Gastrocnemius medialis (tissue), 4 donors: ENCODE data around the gene ITGB7. TPM values are rescaled to one million over a fixed set of nuclear protein-coding genes. Genes with fewer than 3 reads are reported as not detected.

Experiments used
- ATAC-seq, 2 donors: fragments of 150-250 bp; one replicate each; pipeline ENCODE4 v1.9.1; 2016
- DNase-seq, 2 donors: peaks; one replicate each; pipeline ENCODE4 v3.0.0-alpha.2; 2019
- H3K27ac ChIP-seq, 4 donors: fragments of 200-600 bp; sonication (generic); 1 replicate in 1 of 4; 2 replicates in 3 of 4; pipeline ENCODE4 v1.5.1; 2016 to 2018; ENCODE audit warnings: mild to moderate bottlenecking in 2 of 4, moderate library complexity in 1 of 4
- H3K27me3 ChIP-seq, 3 donors: fragments of 200-600 bp; sonication (generic) in 2 of 3; 1 replicate in 1 of 3; 2 replicates in 2 of 3; pipeline versions ENCODE4 v1.5.1 to v1.6.0; 2016 to 2019; ENCODE audit warnings: mild to moderate bottlenecking in 1 of 3, moderate library complexity in 1 of 3
- H3K36me3 ChIP-seq, 2 donors: fragments of 200-600 bp; sonication (generic) in 1 of 2; one replicate each; pipeline ENCODE4 v1.5.1; 2017 to 2018
- H3K4me1 ChIP-seq, 2 donors: fragments of 200-600 bp; sonication (generic) in 1 of 2; one replicate each; pipeline ENCODE4 v1.5.1; 2016 to 2017; ENCODE audit warnings: mild to moderate bottlenecking in 2 of 2
- H3K4me3 ChIP-seq, 4 donors: fragments of 200-600 bp; sonication (generic) in 3 of 4; 1 replicate in 1 of 4; 2 replicates in 3 of 4; pipeline ENCODE4 v1.5.1; 2016 to 2019; ENCODE audit warnings: mild to moderate bottlenecking in 2 of 4
- H3K9me3 ChIP-seq, 3 donors: fragments of 200-600 bp; sonication (generic) in 2 of 3; 1 replicate in 1 of 3; 2 replicates in 2 of 3; pipeline ENCODE4 v1.5.1; 2016 to 2019
- POLR2A ChIP-seq, 2 donors: fragments of 450-650 bp; IDR thresholded peaks; one replicate each; pipeline ENCODE4 v1.6.1; 2017; ENCODE audit warnings: antibody characterized with exemption in 2 of 2, mild to moderate bottlenecking in 2 of 2, moderate library complexity in 2 of 2
- in situ Hi-C, 4 donors: fragments of 200-750 bp; cut with MboI; loops; one replicate each; pipeline versions ENCODE4 v1.15.0 to v1.8.0; 2017; ENCODE audit warnings: low sequenced_read_pairs in 4 of 4
- intact Hi-C: fragments of 100-400 bp; cut with DNase I; formaldehyde crosslinking; loops from one replicate; pipeline ENCODE4 v1.15.1; 2023; ENCODE audit warnings: low total_unique reads
- total RNA-seq, 4 donors: library from RNA; depleted of rRNA; stranded (reverse); fragments of >200 nt; gene quantifications; one replicate each; pipeline versions ENCODE4 v1.1.0 to v1.2.3, GENCODE V29; 2016
- TF ChIP-seq, protein P1 (sequence below), 5 experiments: fragments of 450-650 bp in 3 of 5; fragments of 200-600 bp in 2 of 5; sonication (generic) in 2 of 5; IDR thresholded peaks in 4 of 5; conservative IDR thresholded peaks in 1 of 5; 1 replicate in 4 of 5; 2 replicates in 1 of 5; pipeline ENCODE4 v1.5.1; 2016 to 2019; ENCODE audit warnings: antibody characterized with exemption in 5 of 5, mild to moderate bottlenecking in 3 of 5, moderate library complexity in 3 of 5

Gene ITGB7
- total RNA-seq, 4 donors from 2014 or later = 0.73 to 0.81 TPM; not detected in 2

GRCh38 chr12:53201177-53201541 lies 5.9 kb downstream of the ITGB7 start:
- no peak overlapping the region for H3K4me3 ChIP-seq
- DNase-seq (no peak), ATAC-seq (no peak)
- H3K36me3 ChIP-seq = no peaks in the 10 kb centered on the region
- H3K4me1 ChIP-seq = peaks cover 0 to 9% of the 10 kb centered on the region in 2 donors
- in situ Hi-C loops (no loop called here), intact Hi-C loops (no loop called here)
- no peak for TF ChIP-seq POLR2A (IDR thresholded peaks at IDR 0.05)
- TF ChIP-seq, protein P1, sequence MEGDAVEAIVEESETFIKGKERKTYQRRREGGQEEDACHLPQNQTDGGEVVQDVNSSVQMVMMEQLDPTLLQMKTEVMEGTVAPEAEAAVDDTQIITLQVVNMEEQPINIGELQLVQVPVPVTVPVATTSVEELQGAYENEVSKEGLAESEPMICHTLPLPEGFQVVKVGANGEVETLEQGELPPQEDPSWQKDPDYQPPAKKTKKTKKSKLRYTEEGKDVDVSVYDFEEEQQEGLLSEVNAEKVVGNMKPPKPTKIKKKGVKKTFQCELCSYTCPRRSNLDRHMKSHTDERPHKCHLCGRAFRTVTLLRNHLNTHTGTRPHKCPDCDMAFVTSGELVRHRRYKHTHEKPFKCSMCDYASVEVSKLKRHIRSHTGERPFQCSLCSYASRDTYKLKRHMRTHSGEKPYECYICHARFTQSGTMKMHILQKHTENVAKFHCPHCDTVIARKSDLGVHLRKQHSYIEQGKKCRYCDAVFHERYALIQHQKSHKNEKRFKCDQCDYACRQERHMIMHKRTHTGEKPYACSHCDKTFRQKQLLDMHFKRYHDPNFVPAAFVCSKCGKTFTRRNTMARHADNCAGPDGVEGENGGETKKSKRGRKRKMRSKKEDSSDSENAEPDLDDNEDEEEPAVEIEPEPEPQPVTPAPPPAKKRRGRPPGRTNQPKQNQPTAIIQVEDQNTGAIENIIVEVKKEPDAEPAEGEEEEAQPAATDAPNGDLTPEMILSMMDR (IDR thresholded peaks at IDR 0.05 in 4 of 5, conservative IDR thresholded peaks at IDR 0.05 in 1 of 5) = no peak
- H3K27me3 ChIP-seq = peaks cover 0 to 5% (median 3%) of the 10 kb centered on the region in 3 donors
- no peak overlapping the region for H3K27ac ChIP-seq
- H3K9me3 ChIP-seq = no peaks in the 10 kb centered on the region

GRCh38 chr12:53200458-53201176 lies 6.4 kb downstream of the ITGB7 start:
- H3K4me1 ChIP-seq = peaks cover 0 to 9% of the 10 kb centered on the region in 2 donors
- no peaks in the 10 kb centered on the region for H3K36me3 ChIP-seq
- peaks cover 0 to 5% (median 3%) of the 10 kb centered on the region in 3 donors for H3K27me3 ChIP-seq
- no peak overlapping the region for H3K27ac ChIP-seq
- in situ Hi-C loops = no loop called here
- no peak for ATAC-seq
- no peaks in the 10 kb centered on the region for H3K9me3 ChIP-seq
- no peak for DNase-seq
- intact Hi-C loops = no loop called here
- H3K4me3 ChIP-seq = no peak overlapping the region
- TF ChIP-seq, protein P1 (IDR thresholded peaks at IDR 0.05 in 4 of 5, conservative IDR thresholded peaks at IDR 0.05 in 1 of 5) = no peak
- TF ChIP-seq POLR2A (IDR thresholded peaks at IDR 0.05) = no peak

GRCh38 chr12:53200107-53200457 lies 7.0 kb downstream of the ITGB7 start:
- Histone ChIP-seq H3K27ac (no peak overlapping the region), H3K27me3 (peaks cover 0 to 5% (median 3%) of the 10 kb centered on the region in 3 donors), H3K36me3 (no peaks in the 10 kb centered on the region), H3K4me3 (no peak overlapping the region), H3K9me3 (no peaks in the 10 kb centered on the region), H3K4me1 (peaks cover 0 to 9% of the 10 kb centered on the region in 2 donors)
- DNase-seq = no peak
- TF ChIP-seq, protein P1 (IDR thresholded peaks at IDR 0.05 in 4 of 5, conservative IDR thresholded peaks at IDR 0.05 in 1 of 5) = no peak
- TF ChIP-seq POLR2A (IDR thresholded peaks at IDR 0.05) = no peak
- in situ Hi-C loops = no loop called here
- no peak for ATAC-seq
- intact Hi-C loops = no loop called here

DNA sequence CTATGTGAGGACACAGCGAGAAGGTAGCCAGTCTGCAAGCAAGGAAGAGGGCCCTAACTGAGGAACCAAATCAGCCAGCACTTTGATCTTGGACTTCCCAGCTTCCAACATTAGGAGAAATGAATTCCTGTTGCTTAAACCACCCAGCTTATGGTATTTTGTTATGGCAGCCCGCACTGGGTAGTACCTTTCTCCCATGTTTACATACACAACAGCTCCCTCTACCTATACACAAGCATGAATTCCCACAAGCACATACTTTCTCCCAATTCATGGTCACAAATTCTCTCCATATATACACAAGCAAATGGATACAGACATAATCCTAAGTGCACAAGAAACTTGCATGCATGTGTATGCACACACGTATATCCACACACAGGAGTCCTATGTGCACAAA lies 7.4 kb downstream of the ITGB7 start:
- H3K27ac ChIP-seq = no peak overlapping the region
- TF ChIP-seq, protein P1 (IDR thresholded peaks at IDR 0.05 in 4 of 5, conservative IDR thresholded peaks at IDR 0.05 in 1 of 5) = no peak
- no peak for TF ChIP-seq POLR2A (IDR thresholded peaks at IDR 0.05)
- no peak overlapping the region for H3K4me3 ChIP-seq
- H3K36me3 ChIP-seq = no peaks in the 10 kb centered on the region
- in situ Hi-C loops (loop anchor here in 1 of 4 donors (25.0 kb wide), 1 partner anchor 137 kb away; the partner anchor contains the start of gene TNS2), intact Hi-C loops (no loop called here)
- peaks cover 0 to 5% (median 3%) of the 10 kb centered on the region in 3 donors for H3K27me3 ChIP-seq
- peaks cover 0 to 9% of the 10 kb centered on the region in 2 donors for H3K4me1 ChIP-seq
- H3K9me3 ChIP-seq = no peaks in the 10 kb centered on the region
- ATAC-seq = no peak
- DNase-seq = no peak
